Measurements from ENCODE around the gene TES. TPM values are rescaled to one million over a fixed set of nuclear protein-coding genes. Genes with fewer than 3 reads are reported as not detected.

The TES gene
- total and polyA plus RNA-seq, 2 of the 13 experiments (the other 11 are each of a cell fraction or from before 2014, with no cell fraction given): 21.6 to 23.0 TPM

DNA sequence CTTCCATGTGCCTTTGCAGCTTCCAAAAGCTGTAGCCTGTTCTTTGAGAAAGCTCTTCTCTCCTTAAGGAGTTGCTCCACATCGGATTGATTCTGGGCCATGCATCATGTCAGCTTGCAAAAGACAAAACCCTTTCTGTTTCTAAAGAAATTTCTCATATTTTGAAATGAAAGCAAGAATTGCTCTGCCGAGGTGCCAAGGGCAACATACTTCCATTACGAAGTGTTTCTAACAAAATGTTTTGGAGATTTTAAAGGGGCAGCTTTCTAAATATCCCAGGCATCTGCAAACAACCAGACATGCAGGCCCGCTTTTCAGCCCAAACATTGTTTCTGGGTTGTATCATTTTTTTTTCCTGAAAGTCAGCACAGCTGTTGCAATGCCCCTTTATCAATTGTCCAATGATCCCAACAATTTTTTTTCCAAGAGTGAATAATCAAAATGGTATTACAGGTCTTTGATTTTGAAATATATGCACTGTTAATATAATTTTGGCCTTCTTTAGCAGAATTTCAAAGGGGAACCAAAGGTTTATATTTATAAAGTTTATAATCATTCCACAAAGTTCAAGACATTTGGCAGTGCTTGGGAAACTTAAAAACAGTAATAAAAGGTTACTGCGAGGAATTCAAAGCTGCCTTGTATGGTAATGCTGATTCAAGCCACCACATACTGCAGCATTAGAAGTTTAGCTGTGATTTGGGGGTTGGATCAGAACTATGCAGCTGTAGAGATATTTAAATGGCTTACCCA lies 61.0 kb downstream of the TES start (continued):
- TF ChIP-seq, protein P1, sequence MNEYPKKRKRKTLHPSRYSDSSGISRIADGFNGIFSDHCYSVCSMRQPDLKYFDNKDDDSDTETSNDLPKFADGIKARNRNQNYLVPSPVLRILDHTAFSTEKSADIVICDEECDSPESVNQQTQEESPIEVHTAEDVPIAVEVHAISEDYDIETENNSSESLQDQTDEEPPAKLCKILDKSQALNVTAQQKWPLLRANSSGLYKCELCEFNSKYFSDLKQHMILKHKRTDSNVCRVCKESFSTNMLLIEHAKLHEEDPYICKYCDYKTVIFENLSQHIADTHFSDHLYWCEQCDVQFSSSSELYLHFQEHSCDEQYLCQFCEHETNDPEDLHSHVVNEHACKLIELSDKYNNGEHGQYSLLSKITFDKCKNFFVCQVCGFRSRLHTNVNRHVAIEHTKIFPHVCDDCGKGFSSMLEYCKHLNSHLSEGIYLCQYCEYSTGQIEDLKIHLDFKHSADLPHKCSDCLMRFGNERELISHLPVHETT (CRISPR knock-in tag; conservative IDR thresholded peaks at IDR 0.05): no peak
- TF ChIP-seq XRCC5 (optimal IDR thresholded peaks at IDR 0.05; ENCODE audit: low read length) (no peak), KDM5A (IDR thresholded peaks at IDR 0.05; ENCODE audit: borderline replicate concordance, low read length) (no peak), YY1 (IDR thresholded peaks at IDR 0.05; ENCODE audit: insufficient read depth, insufficient replicate concordance, low read depth, low read length) (no peak)
- TF ChIP-seq, protein P2, sequence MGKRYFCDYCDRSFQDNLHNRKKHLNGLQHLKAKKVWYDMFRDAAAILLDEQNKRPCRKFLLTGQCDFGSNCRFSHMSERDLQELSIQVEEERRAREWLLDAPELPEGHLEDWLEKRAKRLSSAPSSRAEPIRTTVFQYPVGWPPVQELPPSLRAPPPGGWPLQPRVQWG (CRISPR knock-in tag; IDR thresholded peaks at IDR 0.05; ENCODE audit: borderline replicate concordance, low read depth): no peak
- TF ChIP-seq, protein P3, sequence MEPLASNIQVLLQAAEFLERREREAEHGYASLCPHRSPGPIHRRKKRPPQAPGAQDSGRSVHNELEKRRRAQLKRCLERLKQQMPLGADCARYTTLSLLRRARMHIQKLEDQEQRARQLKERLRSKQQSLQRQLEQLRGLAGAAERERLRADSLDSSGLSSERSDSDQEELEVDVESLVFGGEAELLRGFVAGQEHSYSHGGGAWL (CRISPR knock-in tag; IDR thresholded peaks at IDR 0.05): no peak
- TF ChIP-seq, protein P4, sequence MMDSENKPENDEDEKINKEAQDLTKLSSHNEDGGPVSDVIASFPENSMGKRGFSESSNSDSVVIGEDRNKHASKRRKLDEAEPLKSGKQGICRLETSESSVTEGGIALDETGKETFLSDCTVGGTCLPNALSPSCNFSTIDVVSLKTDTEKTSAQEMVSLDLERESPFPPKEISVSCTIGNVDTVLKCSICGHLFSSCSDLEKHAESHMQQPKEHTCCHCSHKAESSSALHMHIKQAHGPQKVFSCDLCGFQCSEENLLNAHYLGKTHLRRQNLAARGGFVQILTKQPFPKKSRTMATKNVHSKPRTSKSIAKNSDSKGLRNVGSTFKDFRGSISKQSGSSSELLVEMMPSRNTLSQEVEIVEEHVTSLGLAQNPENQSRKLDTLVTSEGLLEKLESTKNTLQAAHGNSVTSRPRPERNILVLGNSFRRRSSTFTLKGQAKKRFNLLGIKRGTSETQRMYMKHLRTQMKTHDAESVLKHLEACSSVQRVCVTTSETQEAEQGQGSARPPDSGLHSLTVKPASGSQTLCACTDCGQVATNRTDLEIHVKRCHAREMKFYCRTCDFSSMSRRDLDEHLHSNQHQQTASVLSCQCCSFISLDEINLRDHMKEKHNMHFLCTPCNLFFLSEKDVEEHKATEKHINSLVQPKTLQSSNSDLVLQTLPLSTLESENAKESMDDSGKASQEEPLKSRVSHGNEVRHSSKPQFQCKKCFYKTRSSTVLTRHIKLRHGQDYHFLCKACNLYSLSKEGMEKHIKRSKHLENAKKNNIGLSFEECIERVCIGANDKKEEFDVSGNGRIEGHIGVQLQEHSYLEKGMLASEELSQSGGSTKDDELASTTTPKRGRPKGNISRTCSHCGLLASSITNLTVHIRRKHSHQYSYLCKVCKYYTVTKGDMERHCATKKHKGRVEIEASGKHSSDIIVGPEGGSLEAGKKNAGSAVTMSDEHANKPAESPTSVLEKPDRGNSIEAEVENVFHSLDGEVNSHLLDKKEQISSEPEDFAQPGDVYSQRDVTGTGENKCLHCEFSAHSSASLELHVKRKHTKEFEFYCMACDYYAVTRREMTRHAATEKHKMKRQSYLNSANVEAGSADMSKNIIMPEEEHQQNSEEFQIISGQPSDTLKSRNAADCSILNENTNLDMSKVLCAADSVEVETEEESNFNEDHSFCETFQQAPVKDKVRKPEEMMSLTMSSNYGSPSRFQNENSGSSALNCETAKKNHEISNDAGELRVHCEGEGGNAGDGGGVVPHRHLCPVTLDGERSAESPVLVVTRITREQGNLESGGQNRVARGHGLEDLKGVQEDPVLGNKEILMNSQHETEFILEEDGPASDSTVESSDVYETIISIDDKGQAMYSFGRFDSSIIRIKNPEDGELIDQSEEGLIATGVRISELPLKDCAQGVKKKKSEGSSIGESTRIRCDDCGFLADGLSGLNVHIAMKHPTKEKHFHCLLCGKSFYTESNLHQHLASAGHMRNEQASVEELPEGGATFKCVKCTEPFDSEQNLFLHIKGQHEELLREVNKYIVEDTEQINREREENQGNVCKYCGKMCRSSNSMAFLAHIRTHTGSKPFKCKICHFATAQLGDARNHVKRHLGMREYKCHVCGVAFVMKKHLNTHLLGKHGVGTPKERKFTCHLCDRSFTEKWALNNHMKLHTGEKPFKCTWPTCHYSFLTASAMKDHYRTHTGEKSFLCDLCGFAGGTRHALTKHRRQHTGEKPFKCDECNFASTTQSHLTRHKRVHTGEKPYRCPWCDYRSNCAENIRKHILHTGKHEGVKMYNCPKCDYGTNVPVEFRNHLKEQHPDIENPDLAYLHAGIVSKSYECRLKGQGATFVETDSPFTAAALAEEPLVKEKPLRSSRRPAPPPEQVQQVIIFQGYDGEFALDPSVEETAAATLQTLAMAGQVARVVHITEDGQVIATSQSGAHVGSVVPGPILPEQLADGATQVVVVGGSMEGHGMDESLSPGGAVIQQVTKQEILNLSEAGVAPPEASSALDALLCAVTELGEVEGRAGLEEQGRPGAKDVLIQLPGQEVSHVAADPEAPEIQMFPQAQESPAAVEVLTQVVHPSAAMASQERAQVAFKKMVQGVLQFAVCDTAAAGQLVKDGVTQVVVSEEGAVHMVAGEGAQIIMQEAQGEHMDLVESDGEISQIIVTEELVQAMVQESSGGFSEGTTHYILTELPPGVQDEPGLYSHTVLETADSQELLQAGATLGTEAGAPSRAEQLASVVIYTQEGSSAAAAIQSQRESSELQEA (CRISPR knock-in tag; IDR thresholded peaks at IDR 0.05; ENCODE audit: not compliant biosample characterization): no peak

All from HepG2 (cell line).